ENCODE measurements around the gene HPS3. TPM values are rescaled to one million over a fixed set of nuclear protein-coding genes. Genes with fewer than 3 reads are reported as not detected.

The HPS3 gene
- total and polyA plus RNA-seq, 2 experiments from 2014 or later: 13.0 to 13.3 TPM

DNA sequence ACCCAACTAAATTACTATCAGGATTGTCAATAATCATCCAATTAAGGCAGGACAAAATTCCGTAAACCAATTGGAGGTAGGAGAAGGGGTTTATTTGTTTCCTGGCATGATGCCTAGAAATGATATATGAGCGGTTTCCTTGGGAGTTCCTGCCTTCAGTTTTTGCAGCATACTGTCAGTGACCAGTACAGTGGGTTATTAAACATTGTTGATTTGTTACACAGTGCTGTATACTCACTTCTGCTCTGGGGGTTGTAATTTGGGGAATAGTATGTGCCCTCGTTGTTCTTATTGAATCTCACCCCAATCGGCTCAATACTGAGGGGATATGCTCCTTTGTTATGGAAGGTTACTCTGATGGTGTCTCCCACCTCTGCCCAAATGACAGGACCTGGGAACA lies 70.0 kb downstream of the HPS3 start:
- peak in 1 of 2 donors; percentile 56 for DNase-seq (ENCODE audit: low read depth in 1 of 2, low spot score in 1 of 2)
- H3K27me3 ChIP-seq: no peaks in the 10 kb centered on the region

DNA sequence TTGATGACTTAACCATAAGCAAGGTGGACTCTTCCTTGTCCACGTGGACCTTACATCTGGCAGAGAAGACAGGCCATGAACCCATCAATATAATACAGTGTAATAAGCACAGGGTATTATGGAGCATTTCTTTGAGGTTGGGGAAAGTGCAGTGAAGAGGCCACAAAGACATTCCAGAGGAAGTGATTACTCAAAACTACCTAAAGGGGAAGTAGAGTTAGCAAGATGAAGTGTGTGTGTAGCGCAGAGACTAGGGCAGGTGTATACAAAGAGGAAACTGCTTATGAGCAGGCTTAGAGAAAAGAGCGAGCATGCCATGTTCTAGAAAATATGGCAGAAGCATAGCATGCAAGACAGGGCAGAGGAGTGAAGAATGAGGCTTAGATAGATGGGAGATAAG lies 74.3 kb downstream of the HPS3 start:
- Histone ChIP-seq H3K4me3 (no peak overlapping the region), H3K36me3 (no peaks in the 10 kb centered on the region), H3K9me3 (ENCODE audit: low read depth) (no peaks in the 10 kb centered on the region), H3K27me3 (no peaks in the 10 kb centered on the region), H3K27ac (no peak overlapping the region), H3K4me1 (ENCODE audit: low read depth) (peaks cover 4% of the 10 kb centered on the region)
- TF ChIP-seq, protein P1, sequence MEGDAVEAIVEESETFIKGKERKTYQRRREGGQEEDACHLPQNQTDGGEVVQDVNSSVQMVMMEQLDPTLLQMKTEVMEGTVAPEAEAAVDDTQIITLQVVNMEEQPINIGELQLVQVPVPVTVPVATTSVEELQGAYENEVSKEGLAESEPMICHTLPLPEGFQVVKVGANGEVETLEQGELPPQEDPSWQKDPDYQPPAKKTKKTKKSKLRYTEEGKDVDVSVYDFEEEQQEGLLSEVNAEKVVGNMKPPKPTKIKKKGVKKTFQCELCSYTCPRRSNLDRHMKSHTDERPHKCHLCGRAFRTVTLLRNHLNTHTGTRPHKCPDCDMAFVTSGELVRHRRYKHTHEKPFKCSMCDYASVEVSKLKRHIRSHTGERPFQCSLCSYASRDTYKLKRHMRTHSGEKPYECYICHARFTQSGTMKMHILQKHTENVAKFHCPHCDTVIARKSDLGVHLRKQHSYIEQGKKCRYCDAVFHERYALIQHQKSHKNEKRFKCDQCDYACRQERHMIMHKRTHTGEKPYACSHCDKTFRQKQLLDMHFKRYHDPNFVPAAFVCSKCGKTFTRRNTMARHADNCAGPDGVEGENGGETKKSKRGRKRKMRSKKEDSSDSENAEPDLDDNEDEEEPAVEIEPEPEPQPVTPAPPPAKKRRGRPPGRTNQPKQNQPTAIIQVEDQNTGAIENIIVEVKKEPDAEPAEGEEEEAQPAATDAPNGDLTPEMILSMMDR (IDR thresholded peaks at IDR 0.05; ENCODE audit: low read depth, low read length): no peak
- DNase-seq (ENCODE audit: low read depth in 1 of 2, low spot score in 1 of 2): no peak

More for the DNA sequence above, 70.0 kb downstream of the HPS3 start:
- TF ChIP-seq, protein P1 (IDR thresholded peaks at IDR 0.05; ENCODE audit: low read depth, low read length): no peak
- no peaks in the 10 kb centered on the region for H3K9me3 ChIP-seq (ENCODE audit: low read depth)
- no peak overlapping the region for H3K27ac ChIP-seq
- no peak overlapping the region for H3K4me3 ChIP-seq
- no peaks in the 10 kb centered on the region for H3K36me3 ChIP-seq
- peaks cover 3% of the 10 kb centered on the region for H3K4me1 ChIP-seq (ENCODE audit: low read depth)

DNA sequence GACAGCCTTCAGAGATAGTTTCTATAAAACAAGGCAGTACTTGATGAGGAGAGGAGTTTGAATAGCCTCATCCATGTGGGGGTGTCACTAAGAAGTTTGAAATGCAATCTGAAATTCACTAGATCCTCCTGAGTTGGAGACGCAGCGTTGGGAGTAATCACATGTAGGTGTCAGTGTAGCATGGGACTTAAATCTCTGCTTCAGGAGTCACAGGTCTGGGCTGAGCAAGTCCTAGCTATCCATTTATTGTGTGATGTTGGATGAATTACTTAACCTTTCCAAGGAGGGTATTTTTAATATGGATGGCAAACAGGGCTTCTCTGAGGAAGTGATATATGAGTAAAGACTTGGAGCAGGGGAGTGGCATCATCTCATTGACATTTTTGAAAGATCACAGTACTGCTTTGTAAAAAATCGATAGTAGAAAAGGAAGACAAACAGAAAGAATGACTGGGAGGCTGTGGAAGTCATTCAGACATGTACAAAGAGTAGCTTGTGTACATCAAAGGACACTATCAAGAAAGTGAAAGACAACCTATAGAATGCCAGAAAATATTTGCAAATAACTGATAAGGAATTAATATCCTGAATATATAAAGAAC lies 75.1 kb downstream of the HPS3 start:
- no peaks in the 10 kb centered on the region for H3K9me3 ChIP-seq (ENCODE audit: low read depth)
- peaks cover 4% of the 10 kb centered on the region for H3K4me1 ChIP-seq (ENCODE audit: low read depth)
- H3K4me3 ChIP-seq: no peak overlapping the region
- TF ChIP-seq, protein P1 (IDR thresholded peaks at IDR 0.05; ENCODE audit: low read depth, low read length): no peak
- no peak overlapping the region for H3K27ac ChIP-seq
- no peak for DNase-seq (ENCODE audit: low read depth in 1 of 2, low spot score in 1 of 2)
- H3K27me3 ChIP-seq: no peaks in the 10 kb centered on the region
- no peaks in the 10 kb centered on the region for H3K36me3 ChIP-seq

DNA sequence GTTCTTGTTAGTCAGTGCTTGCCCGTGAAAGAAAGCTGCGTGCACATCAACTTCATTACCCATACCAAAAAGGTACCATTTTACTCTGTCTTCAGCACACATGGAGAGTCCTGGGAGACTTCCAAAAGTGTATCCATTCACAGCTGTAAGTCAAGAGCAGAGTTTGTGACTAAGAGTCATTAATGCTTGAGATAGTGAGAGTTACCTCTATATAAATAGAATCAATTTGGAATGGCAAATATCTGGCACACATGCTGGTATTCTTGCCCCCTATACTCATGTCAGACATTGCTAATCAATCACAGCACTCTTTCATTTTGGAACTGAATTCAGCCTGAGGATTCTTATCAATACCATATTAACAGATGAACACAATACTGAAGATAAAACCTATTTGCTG lies 78.0 kb downstream of the HPS3 start:
- peaks cover 4% of the 10 kb centered on the region for H3K4me1 ChIP-seq (ENCODE audit: low read depth)
- H3K4me3 ChIP-seq: no peak overlapping the region
- H3K9me3 ChIP-seq (ENCODE audit: low read depth): no peaks in the 10 kb centered on the region
- H3K27me3 ChIP-seq: no peaks in the 10 kb centered on the region
- TF ChIP-seq, protein P1 (IDR thresholded peaks at IDR 0.05; ENCODE audit: low read depth, low read length): no peak
- no peak overlapping the region for H3K27ac ChIP-seq
- H3K36me3 ChIP-seq: no peaks in the 10 kb centered on the region
- no peak for DNase-seq (ENCODE audit: low read depth in 1 of 2, low spot score in 1 of 2)

DNA sequence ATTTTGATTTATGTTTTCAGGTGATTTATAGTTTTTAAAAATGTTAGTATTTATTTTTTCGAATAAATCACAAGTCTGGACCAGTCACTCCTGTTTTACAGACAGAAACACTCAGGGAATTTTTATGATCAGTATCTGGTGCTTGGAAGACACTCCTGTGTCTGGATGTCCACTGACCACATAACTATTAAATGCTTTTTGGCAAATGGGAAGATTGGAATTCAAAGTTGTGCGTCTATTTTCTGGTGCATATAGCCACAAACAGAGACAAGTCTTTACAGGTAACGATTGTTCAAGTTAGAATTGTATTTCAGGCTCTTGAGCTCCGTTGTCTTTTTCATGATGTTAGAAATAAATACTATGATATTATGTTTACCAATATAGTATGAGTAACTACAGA lies 80.0 kb downstream of the HPS3 start:
- Histone ChIP-seq H3K27ac (no peak overlapping the region), H3K9me3 (ENCODE audit: low read depth) (no peaks in the 10 kb centered on the region), H3K4me3 (no peak overlapping the region), H3K4me1 (ENCODE audit: low read depth) (peaks cover 4% of the 10 kb centered on the region), H3K36me3 (no peaks in the 10 kb centered on the region), H3K27me3 (no peaks in the 10 kb centered on the region)
- DNase-seq (ENCODE audit: low read depth in 1 of 2, low spot score in 1 of 2): no peak
- TF ChIP-seq, protein P1 (IDR thresholded peaks at IDR 0.05; ENCODE audit: low read depth, low read length): no peak
